ENCODE measurements around the gene OR2V1. TPM values are rescaled to one million over a fixed set of nuclear protein-coding genes. Genes with fewer than 3 reads are reported as not detected.
"Not testable (repeated sequence)": the region's sequence is repeated elsewhere in the genome, so short reads cannot be mapped to it uniquely, and the experiment has no call there.

Gene OR2V1
- total RNA-seq, 1 donor, result not detected

DNA sequence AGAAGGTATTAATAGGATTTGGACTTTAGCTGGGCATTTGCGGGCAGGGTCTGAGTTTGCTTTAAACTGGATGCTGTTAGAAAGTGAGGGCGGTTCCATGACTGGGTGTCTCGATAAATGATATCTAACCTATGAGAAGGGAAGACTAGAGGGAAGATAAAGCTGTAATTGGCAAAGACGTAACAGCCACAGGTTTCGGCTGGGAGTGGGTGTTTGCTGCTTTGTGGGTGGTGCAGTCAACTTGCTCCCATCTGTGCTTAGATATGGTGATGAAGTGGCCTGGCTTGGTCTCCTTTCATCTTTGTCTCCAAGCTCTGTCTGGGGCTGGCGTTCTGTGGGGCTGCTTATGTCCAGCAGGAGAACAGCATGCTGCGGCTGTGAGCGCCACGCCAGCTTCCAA lies 23.3 kb downstream of the OR2V1 start:
- TF ChIP-seq, protein P1, sequence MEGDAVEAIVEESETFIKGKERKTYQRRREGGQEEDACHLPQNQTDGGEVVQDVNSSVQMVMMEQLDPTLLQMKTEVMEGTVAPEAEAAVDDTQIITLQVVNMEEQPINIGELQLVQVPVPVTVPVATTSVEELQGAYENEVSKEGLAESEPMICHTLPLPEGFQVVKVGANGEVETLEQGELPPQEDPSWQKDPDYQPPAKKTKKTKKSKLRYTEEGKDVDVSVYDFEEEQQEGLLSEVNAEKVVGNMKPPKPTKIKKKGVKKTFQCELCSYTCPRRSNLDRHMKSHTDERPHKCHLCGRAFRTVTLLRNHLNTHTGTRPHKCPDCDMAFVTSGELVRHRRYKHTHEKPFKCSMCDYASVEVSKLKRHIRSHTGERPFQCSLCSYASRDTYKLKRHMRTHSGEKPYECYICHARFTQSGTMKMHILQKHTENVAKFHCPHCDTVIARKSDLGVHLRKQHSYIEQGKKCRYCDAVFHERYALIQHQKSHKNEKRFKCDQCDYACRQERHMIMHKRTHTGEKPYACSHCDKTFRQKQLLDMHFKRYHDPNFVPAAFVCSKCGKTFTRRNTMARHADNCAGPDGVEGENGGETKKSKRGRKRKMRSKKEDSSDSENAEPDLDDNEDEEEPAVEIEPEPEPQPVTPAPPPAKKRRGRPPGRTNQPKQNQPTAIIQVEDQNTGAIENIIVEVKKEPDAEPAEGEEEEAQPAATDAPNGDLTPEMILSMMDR (IDR thresholded peaks at IDR 0.05; ENCODE audit: extremely low read depth, low read depth, low read length), result no peak
- Histone ChIP-seq H4K20me1 (ENCODE audit: insufficient read depth, low read length) (no peaks in the 10 kb centered on the region), H3K4me1 (ENCODE audit: insufficient read depth, low read length) (no peaks in the 10 kb centered on the region), H3K27ac (ENCODE audit: low read depth, low read length) (no peak overlapping the region), H3K4me2 (ENCODE audit: insufficient read depth, low read length) (no peak overlapping the region), H3K4me3 (ENCODE audit: insufficient read depth, low read length) (no peak overlapping the region), H3K36me3 (ENCODE audit: insufficient read depth, low read length) (no peaks in the 10 kb centered on the region), H2AFZ (ENCODE audit: low read length) (no peak overlapping the region), H3K27me3 (ENCODE audit: insufficient read depth, low read length) (peaks cover 8% of the 10 kb centered on the region), H3K9me3 (ENCODE audit: low read depth, low read length) (no peaks in the 10 kb centered on the region), H3K79me2 (ENCODE audit: insufficient read depth, low read length) (no peaks in the 10 kb centered on the region)
- no peak for DNase-seq (ENCODE audit: insufficient read length, low spot score, missing footprints)

- Histone ChIP-seq H3K4me2 (ENCODE audit: insufficient read depth, low read length) (no peak overlapping the region), H3K27me3 (ENCODE audit: insufficient read depth, low read length) (peaks cover 8% of the 10 kb centered on the region), H2AFZ (ENCODE audit: low read length) (no peak overlapping the region), H3K36me3 (ENCODE audit: insufficient read depth, low read length) (no peaks in the 10 kb centered on the region), H3K4me3 (ENCODE audit: insufficient read depth, low read length) (no peak overlapping the region), H3K79me2 (ENCODE audit: insufficient read depth, low read length) (no peaks in the 10 kb centered on the region), H3K27ac (ENCODE audit: low read depth, low read length) (no peak overlapping the region), H3K4me1 (ENCODE audit: insufficient read depth, low read length) (no peaks in the 10 kb centered on the region), H4K20me1 (ENCODE audit: insufficient read depth, low read length) (no peaks in the 10 kb centered on the region), H3K9me3 (ENCODE audit: low read depth, low read length) (no peaks in the 10 kb centered on the region)
- no peak for DNase-seq (ENCODE audit: insufficient read length, low spot score, missing footprints)
- TF ChIP-seq, protein P1 (IDR thresholded peaks at IDR 0.05; ENCODE audit: extremely low read depth, low read depth, low read length), result no peak
These were observed 25.5 kb downstream of the OR2V1 start for GRCh38 chr5:181105391-181106025.

DNA sequence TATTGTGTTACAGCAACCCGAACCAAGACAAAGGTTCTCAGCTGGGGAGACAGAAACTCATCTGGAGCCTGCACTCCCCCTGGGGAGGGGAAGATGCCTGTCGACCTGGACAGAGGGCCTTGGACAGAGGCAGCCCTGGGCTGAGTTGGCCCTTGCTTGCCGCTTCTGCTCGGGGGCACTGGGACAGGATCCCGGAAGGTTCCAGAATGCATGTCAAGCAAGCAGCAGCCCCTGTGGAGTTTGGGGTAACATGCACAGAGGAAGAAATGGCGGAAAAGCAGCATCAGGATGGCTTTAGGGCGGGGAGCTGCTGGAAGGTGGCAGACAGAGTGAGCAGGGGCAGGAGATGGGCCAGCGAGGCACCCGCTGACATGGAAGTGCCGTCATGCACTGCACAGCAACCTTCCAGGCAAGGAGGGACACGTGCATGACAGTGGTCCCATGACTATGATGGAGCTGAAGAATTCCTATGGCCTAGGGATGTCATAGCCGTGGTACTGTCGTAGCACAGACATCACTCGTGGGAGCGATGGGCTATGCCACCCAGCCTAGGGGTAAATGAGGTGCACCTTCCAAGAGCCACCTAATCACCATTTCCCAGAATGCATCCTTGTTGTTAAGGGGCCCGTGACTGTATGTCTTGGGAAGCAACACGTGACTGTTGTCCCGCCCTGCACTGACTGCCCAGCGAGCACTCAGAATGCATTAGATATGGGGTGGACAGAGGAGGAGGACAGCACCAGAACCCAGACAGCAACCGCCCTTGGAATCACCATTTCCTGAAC lies 26.2 kb downstream of the OR2V1 start:
- not testable (repeated sequence) for H3K9me3 ChIP-seq (ENCODE audit: low read depth, low read length); H3K27ac ChIP-seq (ENCODE audit: low read depth, low read length); H3K36me3 ChIP-seq (ENCODE audit: insufficient read depth, low read length); H3K79me2 ChIP-seq (ENCODE audit: insufficient read depth, low read length); H3K4me3 ChIP-seq (ENCODE audit: insufficient read depth, low read length); H4K20me1 ChIP-seq (ENCODE audit: insufficient read depth, low read length); H2AFZ ChIP-seq (ENCODE audit: low read length); H3K4me2 ChIP-seq (ENCODE audit: insufficient read depth, low read length); H3K4me1 ChIP-seq (ENCODE audit: insufficient read depth, low read length); DNase-seq (ENCODE audit: insufficient read length, low spot score, missing footprints)
- H3K27me3 ChIP-seq (ENCODE audit: insufficient read depth, low read length), result peaks cover 15% of the 10 kb centered on the region

GRCh38 chr5:181104259-181104568 lies 26.8 kb downstream of the OR2V1 start:
- not testable (repeated sequence) for H3K4me1 ChIP-seq (ENCODE audit: insufficient read depth, low read length); H2AFZ ChIP-seq (ENCODE audit: low read length); H3K9me3 ChIP-seq (ENCODE audit: low read depth, low read length); H3K36me3 ChIP-seq (ENCODE audit: insufficient read depth, low read length); H4K20me1 ChIP-seq (ENCODE audit: insufficient read depth, low read length); DNase-seq (ENCODE audit: insufficient read length, low spot score, missing footprints); H3K4me3 ChIP-seq (ENCODE audit: insufficient read depth, low read length); H3K4me2 ChIP-seq (ENCODE audit: insufficient read depth, low read length); H3K79me2 ChIP-seq (ENCODE audit: insufficient read depth, low read length); H3K27ac ChIP-seq (ENCODE audit: low read depth, low read length)
- H3K27me3 ChIP-seq (ENCODE audit: insufficient read depth, low read length), result peaks cover 21% of the 10 kb centered on the region

DNA sequence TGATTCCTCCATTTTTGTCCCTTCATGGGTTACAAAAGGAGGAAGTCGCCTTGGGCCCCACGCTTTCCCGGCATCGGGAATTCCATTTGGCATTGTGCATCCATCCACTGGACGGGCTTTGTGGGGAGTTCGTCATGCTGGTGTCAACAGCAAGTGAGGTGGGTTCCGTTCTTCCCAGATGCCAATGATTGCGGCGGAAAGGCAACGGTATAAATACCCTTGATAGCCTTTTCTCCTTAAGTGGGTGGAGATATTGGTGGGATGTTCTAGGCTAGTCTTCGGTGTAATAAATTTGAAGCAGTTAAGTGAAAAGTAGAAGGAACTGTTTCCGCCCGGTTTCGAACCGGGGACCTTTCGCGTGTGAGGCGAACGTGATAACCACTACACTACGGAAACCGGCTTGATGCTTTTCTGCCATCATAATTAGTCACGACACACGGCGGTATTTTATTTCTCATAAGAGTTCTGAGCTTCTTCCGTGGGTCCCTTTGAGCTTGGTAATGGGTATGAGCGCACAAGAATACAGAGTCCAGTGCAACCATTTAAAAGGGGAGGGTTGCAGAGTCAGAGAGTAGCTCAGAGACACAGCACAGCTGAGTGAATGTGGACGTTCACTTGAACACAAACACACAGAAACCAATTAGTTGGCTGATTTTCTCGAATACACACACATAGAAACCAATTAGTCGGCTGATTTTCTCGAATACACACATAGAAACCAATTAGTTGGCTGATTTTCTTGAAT lies 28.9 kb downstream of the OR2V1 start:
- H3K79me2 ChIP-seq (ENCODE audit: insufficient read depth, low read length); DNase-seq (ENCODE audit: insufficient read length, low spot score, missing footprints); H3K27ac ChIP-seq (ENCODE audit: low read depth, low read length); H2AFZ ChIP-seq (ENCODE audit: low read length); H3K4me2 ChIP-seq (ENCODE audit: insufficient read depth, low read length); H4K20me1 ChIP-seq (ENCODE audit: insufficient read depth, low read length); H3K4me1 ChIP-seq (ENCODE audit: insufficient read depth, low read length); H3K4me3 ChIP-seq (ENCODE audit: insufficient read depth, low read length); H3K9me3 ChIP-seq (ENCODE audit: low read depth, low read length); H3K36me3 ChIP-seq (ENCODE audit: insufficient read depth, low read length): not testable (repeated sequence)
- peaks cover 20% of the 10 kb centered on the region for H3K27me3 ChIP-seq (ENCODE audit: insufficient read depth, low read length)

- H3K27ac ChIP-seq (ENCODE audit: low read depth, low read length); H4K20me1 ChIP-seq (ENCODE audit: insufficient read depth, low read length); H3K4me1 ChIP-seq (ENCODE audit: insufficient read depth, low read length); H3K36me3 ChIP-seq (ENCODE audit: insufficient read depth, low read length); H3K79me2 ChIP-seq (ENCODE audit: insufficient read depth, low read length); H3K4me3 ChIP-seq (ENCODE audit: insufficient read depth, low read length); H2AFZ ChIP-seq (ENCODE audit: low read length); H3K9me3 ChIP-seq (ENCODE audit: low read depth, low read length); DNase-seq (ENCODE audit: insufficient read length, low spot score, missing footprints); H3K4me2 ChIP-seq (ENCODE audit: insufficient read depth, low read length): not testable (repeated sequence)
- peaks cover 18% of the 10 kb centered on the region for H3K27me3 ChIP-seq (ENCODE audit: insufficient read depth, low read length)
These were observed 29.8 kb downstream of the OR2V1 start for GRCh38 chr5:181101030-181101641.

All from osteoblast (primary cell).